Measurements from ENCODE around the gene SLC35G1. TPM values are rescaled to one million over a fixed set of nuclear protein-coding genes. Genes with fewer than 3 reads are reported as not detected.

SLC35G1 gene
- total RNA-seq, 1 experiment from 2014 or later = 5.1 TPM

GRCh38 chr10:93851169-93851568, 42.6 kb upstream of the SLC35G1 start:
- ATAC-seq = no peak
- H3K36me3 Mint-ChIP-seq = peaks cover 41% of the 10 kb centered on the region
- TF ChIP-seq ETV6 (CRISPR knock-in tag; IDR thresholded peaks at IDR 0.05) (no peak), ZNF423 (CRISPR knock-in tag; IDR thresholded peaks at IDR 0.05) (no peak), GRHL2 (CRISPR knock-in tag; IDR thresholded peaks at IDR 0.05; ENCODE audit: insufficient replicate concordance, severe bottlenecking) (no peak), ZNF396 (CRISPR knock-in tag; IDR thresholded peaks at IDR 0.05; ENCODE audit: borderline replicate concordance) (no peak), RELA (CRISPR knock-in tag; IDR thresholded peaks at IDR 0.05; ENCODE audit: borderline replicate concordance) (no peak), ATF6 (CRISPR knock-in tag; IDR thresholded peaks at IDR 0.05) (no peak), SMAD3 (CRISPR knock-in tag; IDR thresholded peaks at IDR 0.05; ENCODE audit: borderline replicate concordance) (no peak), MYBL2 (CRISPR knock-in tag; IDR thresholded peaks at IDR 0.05) (no peak), ZBTB21 (CRISPR knock-in tag; IDR thresholded peaks at IDR 0.05; ENCODE audit: borderline replicate concordance) (no peak), E2F5 (CRISPR knock-in tag; IDR thresholded peaks at IDR 0.05) (no peak), TCF7 (CRISPR knock-in tag; IDR thresholded peaks at IDR 0.05; ENCODE audit: low read depth) (no peak), CREM (CRISPR knock-in tag; IDR thresholded peaks at IDR 0.05) (no peak), ATF2 (CRISPR knock-in tag; IDR thresholded peaks at IDR 0.05; ENCODE audit: borderline replicate concordance, low read depth) (no peak), FOXP4 (CRISPR knock-in tag; IDR thresholded peaks at IDR 0.05) (no peak), OVOL2 (CRISPR knock-in tag; IDR thresholded peaks at IDR 0.05; ENCODE audit: borderline replicate concordance) (no peak), JAZF1 (CRISPR knock-in tag; IDR thresholded peaks at IDR 0.05) (no peak)
- no peak overlapping the region for H3K4me3 Mint-ChIP-seq
- peaks cover 100% of the 10 kb centered on the region for H3K27me3 Mint-ChIP-seq (ENCODE audit: low read depth)
- no peak for DNase-seq (ENCODE audit: low spot score)
- H3K9me3 Mint-ChIP-seq = peaks cover 35% of the 10 kb centered on the region
- POLR2A ChIA-PET = interaction anchor here (0.6 kb wide), 1 partner anchor 39 kb away, joined by 3 read pairs; no protein-coding TSS in a partner anchor
- H3K27ac Mint-ChIP-seq = no peak overlapping the region
- peaks cover 35% of the 10 kb centered on the region for H3K4me1 Mint-ChIP-seq
- CTCF ChIA-PET = interaction anchor here (0.8 to 1.7 kb wide), 2 partner anchors 30 to 104 kb away, joined by 4 to 8 read pairs; no protein-coding TSS in a partner anchor

GRCh38 chr10:93852476-93853095, 41.2 kb upstream of the SLC35G1 start:
- no peak overlapping the region for H3K27ac Mint-ChIP-seq
- CTCF ChIA-PET = interaction anchor here (1.6 kb wide), 1 partner anchor 107 kb away, joined by 4 read pairs; no protein-coding TSS in a partner anchor
- TF ChIP-seq JUN (CRISPR knock-in tag; IDR thresholded peaks at IDR 0.05) = no peak
- no peak for TF ChIP-seq NFATC4 (CRISPR knock-in tag; IDR thresholded peaks at IDR 0.05)
- TF ChIP-seq ZSCAN18 (CRISPR knock-in tag; IDR thresholded peaks at IDR 0.05) = no peak
- no peak for TF ChIP-seq OVOL2 (CRISPR knock-in tag; IDR thresholded peaks at IDR 0.05; ENCODE audit: borderline replicate concordance)
- no peak for TF ChIP-seq RELA (CRISPR knock-in tag; IDR thresholded peaks at IDR 0.05; ENCODE audit: borderline replicate concordance)
- TF ChIP-seq FOXK1 (CRISPR knock-in tag; IDR thresholded peaks at IDR 0.05) = no peak
- no peak for TF ChIP-seq ATF6 (CRISPR knock-in tag; IDR thresholded peaks at IDR 0.05)
- no peak for TF ChIP-seq TCF7 (CRISPR knock-in tag; IDR thresholded peaks at IDR 0.05; ENCODE audit: low read depth)
- TF ChIP-seq ESRRA (CRISPR knock-in tag; IDR thresholded peaks at IDR 0.05; ENCODE audit: borderline replicate concordance) = no peak
- no peak for TF ChIP-seq ZNF138 (CRISPR knock-in tag; conservative IDR thresholded peaks at IDR 0.05)

More at GRCh38 chr10:93852476-93853095, 41.2 kb upstream of the SLC35G1 start:
- POLR2A ChIA-PET = no interaction called here
- H3K9me3 Mint-ChIP-seq = peaks cover 25% of the 10 kb centered on the region
- DNase-seq (ENCODE audit: low spot score) (no peak), ATAC-seq (no peak)
- peaks cover 100% of the 10 kb centered on the region for H3K27me3 Mint-ChIP-seq (ENCODE audit: low read depth)
- H3K4me3 Mint-ChIP-seq = no peak overlapping the region
- peaks cover 33% of the 10 kb centered on the region for H3K4me1 Mint-ChIP-seq
- peaks cover 29% of the 10 kb centered on the region for H3K36me3 Mint-ChIP-seq

All from WTC11 (cell line).